Astrocyte (in vitro differentiated cells and primary cell): ENCODE data around the gene EXOC4. TPM values are rescaled to one million over a fixed set of nuclear protein-coding genes. Genes with fewer than 3 reads are reported as not detected.

Source experiments
- DNase-seq: peaks from one replicate; pipeline ENCODE4 v3.0.0-alpha.2; 2010; ENCODE audit warnings: low read depth
- FAIRE-seq: peaks from 2 replicates; lab custom pipeline; 2011; peaks lifted over from hg19 to GRCh38; lab: Jason Lieb, UNC
- H2AFZ ChIP-seq: 2 replicates; pipeline ENCODE4 v1.6.0; 2012; ENCODE audit warnings: low read depth, low read length, inconsistent platforms
- H3K27ac ChIP-seq: 2 replicates; pipeline ENCODE4 v1.5.1; 2011; ENCODE audit warnings: low read depth, low read length, inconsistent platforms
- H3K27me3 ChIP-seq: 2 replicates; pipeline ENCODE4 v1.6.0; 2011; ENCODE audit warnings: low read length, inconsistent platforms; ENCODE audit not compliant: insufficient read depth
- H3K36me3 ChIP-seq: 2 replicates; pipeline ENCODE4 v1.5.1; 2011; ENCODE audit warnings: low read length, inconsistent platforms; ENCODE audit not compliant: insufficient read depth
- H3K4me1 ChIP-seq: 2 replicates; pipeline ENCODE4 v1.5.1; 2011; ENCODE audit warnings: low read length, inconsistent platforms; ENCODE audit not compliant: insufficient read depth
- H3K4me2 ChIP-seq: 2 replicates; pipeline ENCODE4 v1.6.0; 2012; ENCODE audit warnings: low read length, inconsistent platforms
- H3K4me3 ChIP-seq: 2 replicates; pipeline ENCODE4 v1.5.1; 2011; ENCODE audit warnings: low read depth, mild to moderate bottlenecking, low read length, inconsistent platforms; ENCODE audit not compliant: insufficient read depth
- H3K79me2 ChIP-seq: 2 replicates; pipeline ENCODE4 v1.6.0; 2012; ENCODE audit warnings: mild to moderate bottlenecking, low read length, inconsistent platforms; ENCODE audit not compliant: insufficient read depth
- H3K9ac ChIP-seq: 2 replicates; pipeline ENCODE4 v1.6.0; 2012; ENCODE audit warnings: mild to moderate bottlenecking, low read length, inconsistent platforms
- H3K9me3 ChIP-seq: 2 replicates; pipeline ENCODE4 v1.5.1; 2012; ENCODE audit warnings: low read depth, mild to moderate bottlenecking, low read length, inconsistent platforms; ENCODE audit not compliant: insufficient read depth
- H4K20me1 ChIP-seq: 2 replicates; pipeline ENCODE4 v1.6.0; 2012; ENCODE audit warnings: low read length, inconsistent platforms; ENCODE audit not compliant: insufficient read depth
- H3K27ac Mint-ChIP-seq: one replicate; pipeline ENCODE4 v1.8.0; 2021; ENCODE audit warnings: mild to moderate bottlenecking, mixed read lengths; ENCODE audit not compliant: unreplicated experiment
- H3K27me3 Mint-ChIP-seq: one replicate; pipeline ENCODE4 v1.8.0; 2021; ENCODE audit warnings: low read depth, mixed read lengths; ENCODE audit not compliant: unreplicated experiment
- H3K36me3 Mint-ChIP-seq: one replicate; pipeline ENCODE4 v1.8.0; 2021; ENCODE audit warnings: low read depth, mixed read lengths; ENCODE audit not compliant: unreplicated experiment
- H3K4me1 Mint-ChIP-seq: one replicate; pipeline ENCODE4 v1.8.0; 2021; ENCODE audit warnings: low read depth, mixed read lengths; ENCODE audit not compliant: unreplicated experiment
- H3K4me3 Mint-ChIP-seq: one replicate; pipeline ENCODE4 v1.8.0; 2021; ENCODE audit warnings: mild to moderate bottlenecking, moderate library complexity, mixed read lengths; ENCODE audit not compliant: unreplicated experiment
- H3K9me3 Mint-ChIP-seq: one replicate; pipeline ENCODE4 v1.8.0; 2021; ENCODE audit warnings: mild to moderate bottlenecking, mixed read lengths; ENCODE audit not compliant: unreplicated experiment
- CTCF ChIP-seq: IDR thresholded peaks from 2 replicates; pipeline ENCODE4 v1.5.1; 2011; ENCODE audit warnings: low read depth, mild to moderate bottlenecking, inconsistent platforms, low read length, moderate library complexity; ENCODE audit not compliant: insufficient read depth
- EZH2 ChIP-seq: IDR thresholded peaks from 2 replicates; pipeline ENCODE4 v1.6.1; 2012; ENCODE audit warnings: mild to moderate bottlenecking, low read length, inconsistent platforms; ENCODE audit not compliant: insufficient read depth
- total RNA-seq: library from RNA; stranded (reverse); gene quantifications from 2 replicates; pipeline ENCODE4 v1.2.1, GENCODE V29; 2021

Gene EXOC4
- total RNA-seq, 1 donor from 2014 or later = 57.5 TPM

GRCh38 chr7:134086998-134087735, 834.3 kb downstream of the EXOC4 start:
- Histone ChIP-seq H3K27me3 (no peaks in the 10 kb centered on the region), H3K9me3 (peaks cover 3% of the 10 kb centered on the region), H3K4me2 (no peak overlapping the region), H3K79me2 (no peaks in the 10 kb centered on the region), H3K36me3 (no peaks in the 10 kb centered on the region), H3K4me3 (no peak overlapping the region), H3K27ac (no peak overlapping the region), H4K20me1 (no peaks in the 10 kb centered on the region), H3K4me1 (no peaks in the 10 kb centered on the region), H3K9ac (no peak overlapping the region), H2AFZ (no peak overlapping the region)
- no peaks in the 10 kb centered on the region for H3K27me3 Mint-ChIP-seq
- H3K4me3 Mint-ChIP-seq = no peak overlapping the region
- H3K9me3 Mint-ChIP-seq = peaks cover 17% of the 10 kb centered on the region
- DNase-seq = no peak
- H3K36me3 Mint-ChIP-seq = peaks cover 2% of the 10 kb centered on the region
- peaks cover 11% of the 10 kb centered on the region for H3K4me1 Mint-ChIP-seq
- TF ChIP-seq EZH2 (no peak), CTCF (no peak)
- H3K27ac Mint-ChIP-seq = no peak overlapping the region
- FAIRE-seq = no peak

GRCh38 chr7:134088199-134088598, 835.3 kb downstream of the EXOC4 start:
- H3K27ac ChIP-seq = no peak overlapping the region
- no peak overlapping the region for H3K4me2 ChIP-seq
- Mint-ChIP-seq H3K36me3 (peaks cover 2% of the 10 kb centered on the region), H3K4me1 (peaks cover 11% of the 10 kb centered on the region), H3K27ac (no peak overlapping the region), H3K9me3 (peaks cover 20% of the 10 kb centered on the region), H3K27me3 (no peaks in the 10 kb centered on the region), H3K4me3 (no peak overlapping the region)
- peaks cover 3% of the 10 kb centered on the region for H3K9me3 ChIP-seq
- H3K79me2 ChIP-seq = no peaks in the 10 kb centered on the region
- H4K20me1 ChIP-seq = no peaks in the 10 kb centered on the region
- DNase-seq (no peak), FAIRE-seq (no peak)
- no peak overlapping the region for H3K9ac ChIP-seq
- no peak overlapping the region for H2AFZ ChIP-seq
- H3K36me3 ChIP-seq = no peaks in the 10 kb centered on the region
- no peaks in the 10 kb centered on the region for H3K27me3 ChIP-seq
- no peak overlapping the region for H3K4me3 ChIP-seq
- no peaks in the 10 kb centered on the region for H3K4me1 ChIP-seq
- TF ChIP-seq CTCF (no peak), EZH2 (no peak)

- H3K9ac ChIP-seq = no peak overlapping the region
- no peak overlapping the region for H3K4me2 ChIP-seq
- Mint-ChIP-seq H3K27ac (no peak overlapping the region), H3K4me3 (no peak overlapping the region), H3K9me3 (peaks cover 24% of the 10 kb centered on the region), H3K27me3 (no peaks in the 10 kb centered on the region), H3K36me3 (peaks cover 2% of the 10 kb centered on the region), H3K4me1 (no peaks in the 10 kb centered on the region)
- H3K4me3 ChIP-seq = no peak overlapping the region
- H3K4me1 ChIP-seq = no peaks in the 10 kb centered on the region
- H3K79me2 ChIP-seq = no peaks in the 10 kb centered on the region
- H3K27ac ChIP-seq = no peak overlapping the region
- H3K36me3 ChIP-seq = no peaks in the 10 kb centered on the region
- no peaks in the 10 kb centered on the region for H3K27me3 ChIP-seq
- TF ChIP-seq CTCF (no peak), EZH2 (no peak)
- no peaks in the 10 kb centered on the region for H4K20me1 ChIP-seq
- FAIRE-seq (no peak), DNase-seq (no peak)
- no peak overlapping the region for H2AFZ ChIP-seq
- H3K9me3 ChIP-seq = peaks cover 3% of the 10 kb centered on the region
These were observed 836.6 kb downstream of the EXOC4 start for GRCh38 chr7:134089446-134089845.
